HG03025 (cell line): Measurements from ENCODE around the gene CREB1.
A peak's percentile ranks its signal among the peaks of the same experiment; 100 is the strongest.
"Not testable (repeated sequence)": the region's sequence is repeated elsewhere in the genome, so short reads cannot be mapped to it uniquely, and the experiment has no call there.

Source experiments
- ATAC-seq: cut with Tn5 transposase; IDR thresholded peaks from one replicate; pipeline ENCODE4 v1.9.1; 2021; ENCODE audit warnings: mild to moderate bottlenecking, moderate library complexity; ENCODE audit not compliant: unreplicated experiment, low FRiP score

Gene CREB1

DNA sequence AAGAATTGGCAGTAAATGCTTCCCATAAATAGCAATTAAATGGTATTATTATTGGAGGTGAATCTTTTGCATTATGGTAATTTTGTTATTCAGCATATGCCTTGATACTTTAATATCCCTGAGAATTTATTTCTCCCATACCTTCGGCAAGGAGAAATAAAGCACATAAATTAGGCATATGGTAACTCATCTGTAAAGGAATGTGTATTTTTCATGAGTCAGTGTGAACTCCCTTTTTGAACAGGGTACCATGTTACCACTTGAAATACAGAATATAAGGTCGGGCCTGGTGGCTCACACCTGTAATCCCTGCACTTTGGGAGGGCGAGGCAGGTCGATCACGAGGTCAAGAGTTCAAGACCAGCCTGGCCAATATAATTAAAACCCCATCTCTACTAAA lies 77.1 kb downstream of the CREB1 start:
- ATAC-seq: no peak

DNA sequence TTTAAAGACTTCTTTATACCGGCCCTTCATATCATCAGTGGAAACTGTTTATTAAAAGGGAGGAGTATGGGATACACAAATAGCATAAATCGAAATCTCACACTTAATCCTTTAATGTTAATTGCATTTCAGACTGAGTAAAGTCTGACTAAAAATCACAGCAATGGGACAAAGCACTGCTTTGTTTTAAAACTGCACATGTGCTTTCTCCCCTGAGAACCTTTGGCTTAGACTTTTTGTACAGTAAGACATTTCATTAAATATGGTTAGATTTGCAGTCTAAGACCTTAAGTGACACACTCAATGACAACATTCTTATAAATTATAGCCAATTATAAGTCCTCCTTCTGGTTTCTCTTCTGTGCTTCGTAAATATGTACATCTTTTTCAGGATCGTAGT lies 83.0 kb downstream of the CREB1 start:
- ATAC-seq: no peak

DNA sequence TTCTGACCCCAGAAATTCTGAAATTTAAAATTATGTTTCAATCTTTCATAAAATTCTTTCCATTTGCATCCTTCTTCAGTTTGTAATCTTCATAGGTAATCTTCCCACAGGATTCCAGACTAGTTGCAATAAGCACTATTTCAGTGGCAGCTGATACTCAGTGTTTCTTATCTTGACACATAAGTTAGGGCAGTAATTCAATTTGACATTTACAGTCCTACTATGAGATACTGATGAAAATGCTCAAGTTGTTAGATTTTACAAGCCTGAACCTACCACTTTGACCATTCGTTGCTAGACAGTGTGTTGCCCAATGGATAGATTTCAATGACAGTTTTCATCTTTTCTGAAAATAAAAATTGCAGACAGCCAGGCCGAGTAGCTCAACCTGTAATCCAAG lies 85.1 kb downstream of the CREB1 start:
- no peak for ATAC-seq

DNA sequence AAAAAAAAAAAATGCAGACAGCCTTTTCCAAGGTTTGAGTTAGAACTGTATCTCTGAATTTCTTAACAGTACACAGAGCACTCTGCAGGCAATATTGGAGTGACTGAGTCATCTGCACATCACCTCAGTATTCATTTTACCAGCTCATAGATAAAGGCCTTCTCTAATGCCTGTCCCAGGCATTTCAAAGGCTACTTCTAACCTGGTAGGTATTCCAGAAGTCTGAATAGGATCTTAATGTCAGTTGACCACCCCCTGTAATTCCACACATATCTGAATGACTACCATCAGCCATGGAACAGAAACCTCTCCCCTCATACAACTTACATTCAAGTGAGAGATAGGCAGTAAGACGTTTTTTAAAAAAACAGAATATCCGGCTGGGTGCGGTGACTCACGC lies 86.4 kb downstream of the CREB1 start:
- ATAC-seq: no peak

DNA sequence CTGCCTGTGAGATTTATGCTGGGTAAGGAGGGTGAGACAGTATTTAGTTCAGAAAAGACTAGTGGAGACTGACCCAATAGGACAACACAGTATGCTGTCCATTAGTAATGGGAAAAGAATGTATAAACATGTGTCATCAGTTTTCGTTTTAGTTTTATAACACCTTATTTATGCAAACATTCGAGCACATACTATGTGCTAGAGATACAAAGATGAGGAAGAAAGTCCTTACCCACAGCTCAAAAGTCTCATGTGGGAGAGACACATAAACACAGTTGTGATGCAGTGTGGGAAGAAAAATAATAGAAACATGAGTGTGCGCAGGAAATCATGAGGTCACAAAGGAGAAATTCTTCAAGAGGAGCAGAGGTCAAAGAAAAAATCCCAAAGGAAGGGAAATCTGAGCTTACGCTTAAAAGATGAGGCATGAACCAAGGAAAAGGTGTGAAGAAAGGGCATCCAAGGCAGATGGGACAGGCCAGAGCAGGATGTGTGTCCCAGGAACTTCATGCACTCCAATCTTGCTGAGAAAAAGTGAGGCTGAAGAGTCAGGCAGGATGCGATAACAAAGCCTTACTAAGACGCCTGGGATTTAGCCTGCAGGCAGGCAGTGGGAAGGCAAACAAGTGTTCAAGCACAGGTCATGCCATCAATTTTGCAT lies 87.4 kb downstream of the CREB1 start:
- ATAC-seq: no peak

DNA sequence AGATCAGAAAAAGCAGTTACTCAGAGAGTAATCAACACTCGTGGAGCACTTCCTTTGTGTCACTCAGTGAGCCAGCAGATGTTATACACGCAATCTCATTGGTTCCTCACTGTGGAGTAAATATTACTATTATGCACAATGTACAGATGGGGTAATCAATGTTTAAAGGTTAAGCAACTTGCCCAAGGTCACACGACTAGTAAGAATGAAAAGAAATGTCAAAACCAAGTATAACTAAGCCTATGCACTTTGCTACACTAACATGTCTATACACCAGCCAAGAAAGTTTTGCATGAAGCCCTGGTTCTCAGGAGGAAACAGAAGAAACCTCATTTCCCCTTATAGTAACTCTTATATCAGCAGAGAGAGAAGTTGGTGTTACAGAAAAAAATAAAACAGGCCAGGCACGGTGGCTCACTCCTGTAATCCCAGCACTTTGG lies 90.0 kb downstream of the CREB1 start:
- ATAC-seq: no peak

DNA sequence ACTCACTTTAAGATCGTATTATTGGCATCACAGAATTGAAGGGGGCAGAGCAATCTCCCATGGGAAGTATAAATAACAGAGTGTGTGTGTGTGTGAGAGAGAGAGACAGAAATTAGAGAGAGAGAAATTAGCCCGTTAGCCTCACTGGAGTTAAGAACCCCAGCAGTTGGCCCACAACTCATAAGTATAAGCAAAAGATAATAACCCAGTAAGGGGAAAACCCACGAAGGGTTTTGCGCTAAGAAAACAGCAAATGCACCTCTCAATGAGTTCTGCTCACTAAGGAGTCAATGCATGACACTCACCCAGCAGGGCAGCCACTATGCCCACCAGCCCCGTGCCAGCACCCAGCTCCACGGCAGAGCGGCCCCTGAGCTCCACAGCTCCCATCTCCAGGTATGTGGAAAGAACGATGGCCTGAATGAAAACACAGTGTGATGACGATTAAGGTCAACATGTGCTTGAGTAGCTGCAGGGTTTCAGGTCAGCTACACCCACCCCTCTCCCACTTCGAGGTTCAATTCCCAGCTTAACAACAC lies 91.8 kb downstream of the CREB1 start:
- no peak for ATAC-seq

DNA sequence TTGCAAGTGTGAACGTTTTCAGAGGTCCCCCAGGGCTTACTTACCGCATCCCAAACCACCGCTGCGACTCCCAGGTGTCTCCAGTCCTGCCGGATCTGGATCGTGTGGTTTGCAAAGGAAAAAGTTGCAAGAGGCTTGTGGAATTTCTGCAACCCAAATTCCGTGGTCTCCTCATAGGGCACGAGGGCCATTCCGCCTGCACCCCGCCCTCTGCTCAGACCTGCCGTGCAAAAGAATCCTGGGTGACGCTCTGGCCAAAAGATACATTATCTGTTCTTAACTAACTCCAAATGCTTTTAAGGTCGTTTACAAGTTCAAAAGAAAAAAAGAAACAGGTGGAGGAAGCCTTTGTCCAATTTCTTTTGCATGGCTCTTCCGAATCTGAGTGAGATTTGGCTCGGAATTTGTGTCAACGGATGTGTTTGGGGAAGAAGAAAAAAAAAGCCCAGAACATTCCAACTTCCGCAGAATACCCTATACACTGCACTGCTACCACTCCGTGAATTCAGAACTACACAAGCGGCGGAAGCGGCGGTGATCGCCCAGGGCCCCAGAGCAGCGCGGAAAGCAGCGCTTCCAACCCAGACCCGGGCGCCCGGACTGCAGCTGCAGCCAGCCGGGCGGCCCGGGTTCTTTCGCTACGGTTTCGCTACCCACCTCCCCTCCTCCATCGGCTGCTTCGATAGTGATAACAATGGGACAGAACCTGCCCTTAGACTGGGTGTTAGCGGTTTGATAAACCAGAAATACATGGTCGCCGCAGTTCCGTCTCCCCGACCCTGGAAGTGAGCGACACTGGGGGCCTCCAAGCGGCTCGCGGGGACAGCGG lies 94.6 kb downstream of the CREB1 start:
- peak; percentile 46 for ATAC-seq

DNA sequence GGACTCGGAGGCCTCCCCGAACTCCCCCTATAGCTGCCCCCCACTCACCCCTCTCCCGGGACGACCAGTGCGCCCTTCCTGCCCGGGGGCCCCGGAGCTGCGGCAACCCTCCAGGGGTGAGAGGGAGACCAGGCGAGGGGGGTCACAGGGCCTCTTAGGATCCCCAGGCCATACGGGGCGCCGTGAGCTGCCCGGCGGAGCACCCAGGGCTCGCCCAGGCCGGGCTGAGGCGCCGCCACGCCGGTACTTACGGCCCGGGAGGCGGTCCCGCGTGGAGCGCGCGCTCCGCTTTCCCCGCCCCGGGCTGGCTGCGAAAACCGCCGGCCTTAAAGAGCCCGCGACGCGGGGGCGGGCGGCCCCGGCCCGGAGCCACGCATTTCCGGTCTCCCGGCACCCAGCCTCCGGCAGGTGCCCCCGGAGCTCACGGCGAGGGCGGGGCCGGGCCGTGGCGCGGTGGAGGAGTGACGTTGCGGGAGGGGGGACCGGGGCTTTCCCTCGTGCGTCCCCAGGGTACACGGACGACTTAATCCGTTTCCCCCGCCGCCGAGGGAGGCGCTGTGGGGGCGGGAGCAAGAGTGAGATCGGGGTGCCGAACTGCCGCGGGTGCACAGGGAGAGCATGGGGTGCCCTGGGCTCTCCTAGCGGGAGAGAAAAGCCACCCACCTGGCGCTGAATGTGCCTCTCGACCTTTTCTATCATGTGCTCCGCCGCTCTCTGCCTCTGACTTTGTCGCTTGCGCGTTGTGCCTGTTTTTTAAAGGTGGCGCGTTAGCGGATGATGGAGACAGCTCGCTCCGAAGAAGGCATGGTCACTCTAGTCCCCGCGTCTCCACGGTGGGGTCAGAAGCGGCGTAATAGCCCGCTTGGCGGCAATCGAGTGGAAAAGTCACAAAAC lies 95.5 kb downstream of the CREB1 start, which contains the start of gene METTL21A:
Gene METTL21A (minus strand): TSS at position 381 of the 894 bp plus-strand sequence. CDS start 1,019 bp downstream, outside the sequence.
- peak; percentile 63 for ATAC-seq

DNA sequence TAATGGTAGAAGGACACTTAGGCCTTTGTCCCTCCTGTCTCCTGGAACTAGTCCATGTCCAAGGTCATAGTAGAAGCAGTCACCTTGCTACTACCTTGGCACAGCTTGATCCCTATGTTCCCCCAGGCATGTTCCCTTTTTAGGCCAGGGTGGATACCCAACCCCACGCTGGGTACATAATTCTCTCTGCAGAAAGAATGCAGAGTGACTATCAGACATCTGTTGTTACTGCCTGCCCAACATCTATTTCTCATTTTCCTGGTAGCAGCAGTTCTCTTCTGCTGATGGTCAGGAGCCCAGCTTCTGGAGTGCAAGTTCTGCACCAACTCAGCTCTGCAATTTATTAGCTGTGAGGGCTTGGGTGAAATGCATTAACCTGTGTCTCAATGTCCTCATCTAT lies 99.8 kb downstream of the CREB1 start:
- no peak for ATAC-seq

DNA sequence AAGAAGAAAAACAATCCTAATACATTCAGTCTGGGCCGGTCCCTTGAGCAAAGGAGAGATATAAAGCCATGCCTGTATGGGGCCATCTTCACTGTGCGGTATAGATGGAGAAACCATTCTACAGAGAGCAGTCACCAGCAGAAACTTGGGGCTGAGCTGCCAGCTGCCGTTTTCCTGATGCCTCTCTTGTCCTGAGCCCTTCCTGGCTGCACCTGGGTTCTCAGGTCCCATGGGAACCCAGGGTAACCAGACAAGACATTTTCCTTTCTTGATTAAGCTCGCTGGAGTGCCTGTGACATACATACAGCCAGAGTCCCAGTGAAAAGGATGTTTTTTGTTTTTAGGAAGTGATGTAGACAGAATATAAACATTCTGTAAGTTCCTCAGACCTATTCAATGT lies 100.7 kb downstream of the CREB1 start:
- no peak for ATAC-seq

DNA sequence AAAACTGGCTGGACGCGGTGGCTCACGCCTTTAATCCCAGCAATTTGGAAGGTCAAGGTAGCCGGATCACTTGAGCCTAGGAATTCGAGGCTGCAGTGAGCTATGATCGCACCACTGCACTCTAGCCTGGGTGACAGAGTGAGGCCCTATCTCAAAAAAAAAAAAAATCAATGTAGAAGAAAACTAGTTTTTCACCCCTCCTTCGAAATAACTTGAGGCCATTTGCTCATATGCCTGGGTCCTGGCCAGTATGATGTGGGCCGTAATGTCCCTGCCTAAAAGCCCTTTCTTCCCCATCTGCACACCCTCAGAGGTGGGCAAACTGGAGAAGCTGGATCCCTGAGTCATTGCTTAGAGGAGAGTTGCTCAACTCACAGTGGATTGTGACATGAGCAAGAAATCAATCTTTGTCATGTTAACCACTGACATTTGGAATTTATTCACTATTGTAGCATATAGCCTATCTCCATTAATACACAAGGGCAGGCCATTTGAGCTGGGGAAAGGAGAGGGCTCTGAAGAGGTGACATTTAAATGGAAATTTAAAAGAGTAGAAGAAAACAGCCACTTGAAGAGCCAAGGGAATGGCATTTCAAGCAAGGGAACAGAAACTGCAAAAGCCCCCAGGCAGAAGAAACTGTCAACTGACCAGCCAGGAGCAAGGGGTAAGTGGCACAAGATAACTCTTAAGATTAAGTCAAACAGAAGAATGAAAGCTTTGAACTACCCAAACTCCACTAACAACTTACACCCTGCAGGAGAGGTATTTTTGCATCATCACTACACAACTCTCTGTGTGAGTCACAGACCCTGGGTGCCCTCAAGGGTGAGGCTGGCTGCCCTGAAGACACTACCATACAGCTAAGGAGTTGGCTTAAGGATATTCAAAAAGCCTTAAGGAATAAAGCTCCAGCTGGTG lies 103.1 kb downstream of the CREB1 start:
- ATAC-seq: no peak

DNA sequence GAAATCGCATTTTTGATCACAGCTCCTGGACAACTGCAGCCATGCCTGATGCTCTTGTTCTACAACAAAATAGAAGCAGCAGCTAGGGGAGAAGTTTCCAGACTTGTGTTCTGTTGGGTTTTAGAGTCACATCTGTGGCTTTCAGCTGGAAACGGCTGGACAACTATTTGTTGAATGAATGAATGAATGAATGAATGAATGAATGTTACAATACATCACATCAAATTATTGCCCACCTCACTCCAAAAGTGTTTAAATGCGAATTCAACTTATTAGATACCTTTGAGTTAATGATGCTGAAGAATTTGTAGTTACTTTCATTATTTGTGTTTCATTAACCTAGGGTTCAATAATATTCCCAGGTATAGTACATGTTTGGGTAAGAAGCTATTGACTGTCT lies 103.9 kb downstream of the CREB1 start:
- no peak for ATAC-seq

DNA sequence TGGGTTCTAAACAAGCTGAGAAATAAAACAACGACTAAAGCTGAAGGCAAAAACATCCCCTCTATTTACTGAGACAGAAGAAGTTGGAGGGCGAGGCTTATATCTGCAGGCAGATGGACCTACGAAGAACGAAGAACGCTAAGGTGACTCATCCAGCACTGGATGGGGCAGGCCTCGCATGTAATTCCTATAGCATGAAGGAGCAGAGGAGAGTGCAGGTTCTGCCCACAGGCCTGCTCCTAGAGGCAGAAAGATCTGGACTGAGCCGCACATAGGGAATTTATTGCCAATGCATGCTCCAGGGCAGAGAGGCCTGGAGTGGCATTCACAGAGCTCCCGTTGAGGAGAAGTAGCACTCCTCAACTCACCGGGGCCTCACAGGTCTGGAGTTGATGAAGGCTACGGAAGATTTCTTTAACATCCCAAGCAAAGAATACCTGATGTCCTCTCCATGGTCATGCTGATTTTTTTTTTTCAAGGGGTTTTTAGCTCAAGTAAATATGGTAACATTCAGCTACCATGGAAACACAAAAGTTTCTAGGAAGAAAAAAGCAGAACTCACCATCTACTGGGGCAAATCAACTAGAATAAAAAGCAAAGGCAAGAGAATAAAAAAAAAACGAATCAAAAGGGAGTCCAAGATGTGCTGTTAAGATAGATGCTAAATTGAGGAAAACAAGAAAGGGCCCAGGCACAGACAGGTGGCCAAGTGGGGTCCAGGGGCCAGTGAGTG lies 105.9 kb downstream of the CREB1 start:
- no peak for ATAC-seq

DNA sequence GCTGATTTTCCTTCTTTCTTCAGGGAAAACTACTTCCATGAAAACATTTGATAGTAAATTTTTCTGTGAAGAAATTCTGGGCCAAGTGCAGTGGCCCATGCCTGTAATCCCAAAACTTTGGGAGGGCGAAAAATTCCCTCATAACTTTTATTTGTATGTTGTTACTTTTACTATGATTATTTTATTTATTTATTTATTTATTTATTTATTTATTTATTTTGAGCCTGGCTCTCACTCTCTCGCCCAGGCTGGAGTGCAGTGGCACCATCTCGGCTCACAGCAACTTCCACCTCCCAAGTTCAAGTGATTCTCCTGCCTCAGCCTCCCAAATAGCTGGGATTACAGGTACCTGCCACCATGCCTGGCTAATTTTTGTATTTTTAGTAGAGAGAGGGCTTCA lies 109.5 kb downstream of the CREB1 start:
- not testable (repeated sequence) for ATAC-seq

DNA sequence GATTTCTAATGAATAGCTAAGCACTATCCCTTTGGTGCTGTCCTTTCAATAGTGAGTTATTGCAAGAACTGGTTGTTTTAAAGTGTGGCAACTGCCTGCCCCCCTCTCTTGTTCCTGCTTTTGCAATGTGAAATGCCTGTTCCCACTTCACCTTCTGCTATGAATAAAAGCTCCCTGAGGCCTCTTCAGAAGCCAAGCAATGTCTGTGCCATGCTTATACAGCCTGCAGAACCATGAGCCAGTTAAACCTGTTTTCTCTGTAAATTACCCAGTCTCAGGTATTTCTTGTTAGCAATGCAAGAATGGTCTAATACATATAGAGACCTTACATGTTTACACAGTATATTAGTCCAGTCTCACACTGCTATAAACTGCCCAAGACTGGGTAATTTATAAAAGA lies 110.4 kb downstream of the CREB1 start:
- ATAC-seq: no peak

DNA sequence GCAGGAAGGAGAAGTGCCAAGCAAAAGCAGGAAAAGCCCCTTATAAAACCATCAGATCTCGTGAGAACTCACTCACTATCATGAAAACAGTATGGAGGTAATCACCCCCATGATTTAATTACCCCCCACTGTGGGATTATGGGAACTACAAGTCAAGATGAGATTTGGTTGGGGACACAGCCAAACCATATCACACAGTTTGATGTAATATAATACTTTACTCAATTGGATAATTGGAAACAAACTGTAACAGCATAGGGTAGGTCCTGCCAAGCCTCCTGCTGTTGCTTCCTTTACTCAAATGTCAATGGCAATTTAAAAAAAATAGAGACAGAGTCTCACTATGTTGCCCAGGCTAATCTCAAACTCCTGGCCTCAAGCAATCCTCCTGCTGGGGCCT lies 110.9 kb downstream of the CREB1 start:
- ATAC-seq: no peak

DNA sequence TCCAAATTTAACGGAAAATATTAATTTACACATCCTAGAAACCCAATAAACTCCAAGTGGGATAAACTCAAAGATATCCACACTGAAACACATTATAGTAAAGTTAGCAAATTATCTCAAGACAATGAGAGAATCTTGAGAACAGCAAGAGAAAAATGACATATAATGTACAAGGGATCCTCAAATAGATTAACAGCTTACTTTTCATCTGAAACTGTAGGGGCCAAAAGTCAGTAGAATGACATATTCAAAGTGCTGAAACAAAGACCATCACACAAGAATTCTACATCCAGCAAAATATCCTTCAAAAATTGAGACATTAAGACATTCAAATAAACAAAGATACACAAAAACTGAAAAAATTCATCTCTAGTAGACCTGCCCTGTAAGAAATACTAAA lies 114.1 kb downstream of the CREB1 start:
- no peak for ATAC-seq

DNA sequence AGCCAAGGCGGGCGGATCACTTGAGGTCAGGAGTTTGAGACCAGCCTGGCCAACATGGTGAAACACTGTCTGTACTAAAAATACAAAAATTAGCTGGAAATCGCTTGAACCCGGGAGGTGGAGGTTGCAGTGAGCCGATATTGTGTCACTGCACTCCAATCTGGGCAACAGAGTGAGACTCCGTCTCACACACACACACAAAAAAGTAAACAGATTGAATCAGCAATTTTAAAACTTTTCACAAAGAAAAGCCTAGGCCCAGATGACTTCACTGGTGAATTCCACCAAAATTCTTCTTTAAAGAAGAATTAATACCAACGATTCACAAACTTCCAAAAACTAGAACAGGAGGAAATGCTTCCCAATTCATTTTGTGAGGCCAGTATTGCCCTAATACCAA lies 116.8 kb downstream of the CREB1 start:
- not testable (repeated sequence) for ATAC-seq
